Fibroblast of peridontal ligament (primary cell): ENCODE measurements around the gene MS4A8.

Experiments used
- DNase-seq: peaks from one replicate; pipeline ENCODE4 v3.0.0-alpha.2; 2010; ENCODE audit errors: extremely low read depth

The MS4A8 gene

DNA sequence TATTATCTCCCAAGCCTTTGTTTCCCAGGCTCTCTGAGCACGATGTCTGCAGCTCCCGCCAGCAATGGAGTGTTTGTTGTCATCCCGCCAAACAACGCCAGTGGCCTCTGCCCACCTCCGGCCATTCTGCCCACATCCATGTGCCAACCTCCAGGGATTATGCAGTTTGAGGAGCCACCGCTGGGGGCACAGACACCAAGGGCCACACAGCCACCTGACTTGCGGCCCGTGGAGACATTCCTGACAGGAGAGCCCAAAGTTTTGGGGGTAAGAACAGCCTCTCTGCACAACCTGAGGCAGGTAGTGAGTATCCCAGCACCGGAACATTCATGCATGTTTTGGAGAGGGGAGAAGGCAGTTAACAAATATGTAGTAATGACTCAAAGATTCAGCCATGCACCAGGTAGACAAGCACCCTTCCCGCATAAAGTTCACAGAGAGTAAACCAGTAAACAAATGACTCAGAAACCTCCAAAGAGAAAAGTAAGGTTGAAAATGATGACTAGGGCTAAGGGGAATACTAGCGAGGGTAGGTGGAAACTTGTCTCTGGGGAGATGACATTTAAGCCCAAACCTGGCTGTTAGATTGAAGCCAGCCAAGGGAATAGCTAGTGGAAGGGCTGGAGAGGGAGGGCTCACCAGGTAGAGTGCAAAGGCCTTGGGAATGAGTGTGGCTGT, 64.4 kb downstream of the MS4A8 start:
- no peak for DNase-seq

DNA sequence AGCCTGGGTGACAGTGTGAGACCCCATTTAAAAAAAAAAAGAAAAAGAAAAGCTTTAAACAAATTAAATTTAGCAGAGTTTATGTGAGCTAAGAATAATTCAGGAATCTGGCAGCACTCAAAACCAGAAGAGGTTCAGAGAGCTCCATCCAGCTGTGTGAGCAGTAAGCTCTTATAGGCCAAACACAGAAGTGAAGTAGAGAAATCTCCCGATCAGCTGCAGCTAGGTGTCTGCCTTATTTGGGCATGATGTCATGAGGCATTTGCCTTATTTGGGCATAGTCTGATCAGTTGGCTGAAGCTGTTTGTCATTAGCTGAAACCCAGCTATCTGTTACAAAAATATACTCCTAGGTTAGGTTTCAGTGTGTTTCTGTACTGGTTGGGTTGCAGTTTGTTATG, 65.5 kb downstream of the MS4A8 start:
- no peak for DNase-seq

DNA sequence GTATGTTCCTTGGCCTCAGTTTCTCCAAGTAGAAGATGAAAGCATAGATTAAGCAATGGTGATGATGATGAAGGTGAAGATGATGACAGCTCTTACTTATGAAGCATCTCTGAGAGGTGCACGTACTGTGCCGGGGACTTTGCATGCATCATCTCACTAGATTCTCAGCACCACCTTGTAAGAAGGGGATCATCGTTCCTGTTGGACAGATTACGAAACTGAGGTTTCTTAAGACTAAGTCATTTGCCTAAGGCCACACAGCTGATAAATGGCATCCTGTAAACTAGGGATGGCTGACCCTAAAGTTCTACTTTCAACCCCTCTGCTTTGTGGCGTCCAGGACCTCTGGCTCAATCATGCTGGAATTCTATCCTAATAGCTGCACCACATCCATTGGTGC, 65.9 kb downstream of the MS4A8 start:
- DNase-seq: no peak
